ENCODE measurements around the gene TEN1.
"Not testable (repeated sequence)": the region's sequence is repeated elsewhere in the genome, so short reads cannot be mapped to it uniquely, and the experiment has no call there.

Gene TEN1

GRCh38 chr17:75978938-75979704, at the start of gene TEN1, which contains the start of gene ACOX1:
TSS of gene TEN1 (plus strand) at chr17:75979240. CDS start at chr17:75986193, 6,953 bp downstream.
TSS of gene ACOX1 (minus strand) at chr17:75979166. CDS start at chr17:75979073, 93 bp downstream.
- DNase-seq (ENCODE audit: low read depth in 2 of 2): peak; percentile 92 to 93

GRCh38 chr17:75931062-75931461, 48.0 kb upstream of the TEN1 start:
- no peak for DNase-seq (ENCODE audit: low read depth in 2 of 2)

GRCh38 chr17:75932852-75933251, 46.2 kb upstream of the TEN1 start:
- DNase-seq (ENCODE audit: low read depth in 2 of 2): no peak

GRCh38 chr17:75933808-75934207, 45.2 kb upstream of the TEN1 start:
- DNase-seq (ENCODE audit: low read depth in 2 of 2): no peak

GRCh38 chr17:75937652-75938051, 41.4 kb upstream of the TEN1 start:
- DNase-seq (ENCODE audit: low read depth in 2 of 2): no peak

GRCh38 chr17:75940727-75941441, 38.2 kb upstream of the TEN1 start, which contains the start of gene FBF1:
TSS of gene FBF1 (minus strand) at chr17:75941042. CDS start at chr17:75938149, 2,893 bp downstream.
- peak; percentile 77 for DNase-seq (ENCODE audit: low read depth in 2 of 2)

GRCh38 chr17:75941442-75941819, 37.6 kb upstream of the TEN1 start:
- DNase-seq (ENCODE audit: low read depth in 2 of 2): no peak

- DNase-seq (ENCODE audit: low read depth in 2 of 2): no peak
These were observed 36.6 kb upstream of the TEN1 start for GRCh38 chr17:75942473-75942872.

GRCh38 chr17:75943491-75943890, 35.5 kb upstream of the TEN1 start:
- no peak for DNase-seq (ENCODE audit: low read depth in 2 of 2)

GRCh38 chr17:75945211-75945610, 33.8 kb upstream of the TEN1 start:
- no peak for DNase-seq (ENCODE audit: low read depth in 2 of 2)

- DNase-seq (ENCODE audit: low read depth in 2 of 2): no peak
These were observed 28.6 kb upstream of the TEN1 start for GRCh38 chr17:75950421-75950820.

- no peak for DNase-seq (ENCODE audit: low read depth in 2 of 2)
These were observed 28.0 kb upstream of the TEN1 start for GRCh38 chr17:75950855-75951554.

- DNase-seq (ENCODE audit: low read depth in 2 of 2): no peak
These were observed 19.8 kb upstream of the TEN1 start for GRCh38 chr17:75959051-75959838.

- DNase-seq (ENCODE audit: low read depth in 2 of 2): no peak
These were observed 19.1 kb upstream of the TEN1 start for GRCh38 chr17:75959839-75960511.

GRCh38 chr17:75965468-75965867, 13.6 kb upstream of the TEN1 start:
- DNase-seq (ENCODE audit: low read depth in 2 of 2): no peak

GRCh38 chr17:75969044-75969443, 10.0 kb upstream of the TEN1 start:
- DNase-seq (ENCODE audit: low read depth in 2 of 2): not testable (repeated sequence)

- no peak for DNase-seq (ENCODE audit: low read depth in 2 of 2)
These were observed 9.0 kb upstream of the TEN1 start for GRCh38 chr17:75970011-75970523.

- DNase-seq (ENCODE audit: low read depth in 2 of 2): no peak
These were observed 8.4 kb upstream of the TEN1 start for GRCh38 chr17:75970626-75971025.

GRCh38 chr17:75975187-75975586, 3.9 kb upstream of the TEN1 start:
- not testable (repeated sequence) for DNase-seq (ENCODE audit: low read depth in 2 of 2)

GRCh38 chr17:75975757-75976174, 3.3 kb upstream of the TEN1 start:
- DNase-seq (ENCODE audit: low read depth in 2 of 2): no peak

All from activated CD8-positive, alpha-beta memory T cell treated with anti-CD3 and anti-CD28 coated beads for 4 hours (primary cell).